Measurements from ENCODE around the gene CRB2. TPM values are rescaled to one million over a fixed set of nuclear protein-coding genes. Genes with fewer than 3 reads are reported as not detected.

The CRB2 gene
- total RNA-seq, 1 experiment from 2014 or later = 0.07 TPM

DNA sequence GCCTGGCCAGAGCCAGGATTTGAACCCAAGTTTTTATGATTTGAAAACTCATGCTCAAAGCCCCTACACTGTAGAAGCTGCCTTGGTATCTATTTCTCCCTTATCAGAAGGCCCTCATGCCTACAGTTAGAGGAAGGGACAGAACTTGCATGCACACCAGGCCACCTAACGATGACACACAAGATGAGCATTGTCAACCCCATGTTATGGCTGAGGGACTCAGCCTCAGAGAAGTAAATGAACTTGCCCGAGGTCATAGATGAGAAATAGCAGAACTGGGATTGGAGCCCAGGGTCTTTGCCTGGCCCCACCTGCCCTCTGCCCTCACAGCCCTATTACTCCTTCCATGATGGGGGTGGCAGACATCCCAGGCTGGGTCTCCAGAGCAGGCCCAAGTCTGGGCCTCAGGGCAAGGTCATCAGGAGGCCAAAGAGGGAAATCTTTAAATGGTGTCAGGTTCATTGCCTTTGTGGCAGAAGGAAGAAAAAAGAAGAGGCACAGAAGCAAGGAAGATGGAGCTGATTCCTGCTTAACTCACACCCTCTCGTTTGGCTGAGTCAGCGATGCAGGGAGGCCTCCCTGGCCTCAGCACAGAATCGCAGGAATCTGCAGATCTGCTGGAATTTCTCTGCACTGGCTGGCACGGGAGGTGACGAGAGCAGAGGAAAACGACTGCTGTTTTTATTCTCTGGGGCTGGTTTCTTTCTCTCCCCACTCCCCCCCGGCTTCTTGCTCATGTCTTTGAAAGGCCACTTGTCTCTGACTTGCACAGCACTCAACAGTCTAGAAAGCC lies 20.6 kb upstream of the CRB2 start:
- Histone ChIP-seq H3K27me3 (ENCODE audit: insufficient read depth, low read length) (no peaks in the 10 kb centered on the region), H3K79me2 (ENCODE audit: insufficient read depth, low read length) (no peaks in the 10 kb centered on the region), H3K4me1 (ENCODE audit: control insufficient read depth in 1 of 2, insufficient read depth in 2 of 2, low read length in 2 of 2) (peaks cover 4% of the 10 kb centered on the region in 2 experiments; a peak in 3 of 4 replicates), H3K4me3 (replicated peaks in 1 of 2; ENCODE audit: low read depth in 1 of 2, low read length in 2 of 2) (no peak overlapping the region), H4K20me1 (ENCODE audit: insufficient read depth) (no peaks in the 10 kb centered on the region), H3K9ac (ENCODE audit: low read length) (no peak overlapping the region), H3K9me2 (ENCODE audit: insufficient read depth) (no peaks in the 10 kb centered on the region), H3K27ac (ENCODE audit: low read depth, low read length) (no peak overlapping the region), H3K4me2 (ENCODE audit: low read length) (no peak overlapping the region), H3K9me3 (ENCODE audit: control insufficient read depth in 1 of 2, insufficient read depth in 1 of 2, low read depth in 1 of 2, low read length in 2 of 2) (no peaks in the 10 kb centered on the region), H2AFZ (ENCODE audit: low read depth, low read length, poor library complexity, severe bottlenecking) (no peak overlapping the region), H3K36me3 (ENCODE audit: control insufficient read depth in 1 of 2, insufficient read depth in 2 of 2, low read length in 2 of 2) (no peaks in the 10 kb centered on the region)
- TF ChIP-seq CEBPB (IDR thresholded peaks at IDR 0.05; ENCODE audit: low read depth) (no peak), SRF (IDR thresholded peaks at IDR 0.05; ENCODE audit: low read depth) (no peak), EZH2 (IDR thresholded peaks at IDR 0.05) (no peak), ZFX (IDR thresholded peaks at IDR 0.05) (no peak), POLR2AphosphoS5 (IDR thresholded peaks at IDR 0.05; ENCODE audit: low read depth, low read length) (no peak), ZNF274 (IDR thresholded peaks at IDR 0.05; ENCODE audit: low read depth, low read length) (no peak), CBX3 (IDR thresholded peaks at IDR 0.05; ENCODE audit: low read depth) (no peak), TCF7L2 (IDR thresholded peaks at IDR 0.05; ENCODE audit: borderline replicate concordance, extremely low read depth, insufficient read depth, insufficient read length) (no peak), SP1 (IDR thresholded peaks at IDR 0.05; ENCODE audit: low read depth) (no peak), EGR1 (IDR thresholded peaks at IDR 0.05; ENCODE audit: low read depth) (no peak), POLR2A (IDR thresholded peaks at IDR 0.05; ENCODE audit: borderline replicate concordance, extremely low read depth, insufficient read depth, insufficient read length) (no peak)
- TF ChIP-seq, protein P1, sequence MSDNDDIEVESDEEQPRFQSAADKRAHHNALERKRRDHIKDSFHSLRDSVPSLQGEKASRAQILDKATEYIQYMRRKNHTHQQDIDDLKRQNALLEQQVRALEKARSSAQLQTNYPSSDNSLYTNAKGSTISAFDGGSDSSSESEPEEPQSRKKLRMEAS (IDR thresholded peaks at IDR 0.05) = no peak
- TF ChIP-seq, protein P2, sequence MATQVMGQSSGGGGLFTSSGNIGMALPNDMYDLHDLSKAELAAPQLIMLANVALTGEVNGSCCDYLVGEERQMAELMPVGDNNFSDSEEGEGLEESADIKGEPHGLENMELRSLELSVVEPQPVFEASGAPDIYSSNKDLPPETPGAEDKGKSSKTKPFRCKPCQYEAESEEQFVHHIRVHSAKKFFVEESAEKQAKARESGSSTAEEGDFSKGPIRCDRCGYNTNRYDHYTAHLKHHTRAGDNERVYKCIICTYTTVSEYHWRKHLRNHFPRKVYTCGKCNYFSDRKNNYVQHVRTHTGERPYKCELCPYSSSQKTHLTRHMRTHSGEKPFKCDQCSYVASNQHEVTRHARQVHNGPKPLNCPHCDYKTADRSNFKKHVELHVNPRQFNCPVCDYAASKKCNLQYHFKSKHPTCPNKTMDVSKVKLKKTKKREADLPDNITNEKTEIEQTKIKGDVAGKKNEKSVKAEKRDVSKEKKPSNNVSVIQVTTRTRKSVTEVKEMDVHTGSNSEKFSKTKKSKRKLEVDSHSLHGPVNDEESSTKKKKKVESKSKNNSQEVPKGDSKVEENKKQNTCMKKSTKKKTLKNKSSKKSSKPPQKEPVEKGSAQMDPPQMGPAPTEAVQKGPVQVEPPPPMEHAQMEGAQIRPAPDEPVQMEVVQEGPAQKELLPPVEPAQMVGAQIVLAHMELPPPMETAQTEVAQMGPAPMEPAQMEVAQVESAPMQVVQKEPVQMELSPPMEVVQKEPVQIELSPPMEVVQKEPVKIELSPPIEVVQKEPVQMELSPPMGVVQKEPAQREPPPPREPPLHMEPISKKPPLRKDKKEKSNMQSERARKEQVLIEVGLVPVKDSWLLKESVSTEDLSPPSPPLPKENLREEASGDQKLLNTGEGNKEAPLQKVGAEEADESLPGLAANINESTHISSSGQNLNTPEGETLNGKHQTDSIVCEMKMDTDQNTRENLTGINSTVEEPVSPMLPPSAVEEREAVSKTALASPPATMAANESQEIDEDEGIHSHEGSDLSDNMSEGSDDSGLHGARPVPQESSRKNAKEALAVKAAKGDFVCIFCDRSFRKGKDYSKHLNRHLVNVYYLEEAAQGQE (IDR thresholded peaks at IDR 0.05; ENCODE audit: low read depth) = no peak
- TF ChIP-seq, protein P3, sequence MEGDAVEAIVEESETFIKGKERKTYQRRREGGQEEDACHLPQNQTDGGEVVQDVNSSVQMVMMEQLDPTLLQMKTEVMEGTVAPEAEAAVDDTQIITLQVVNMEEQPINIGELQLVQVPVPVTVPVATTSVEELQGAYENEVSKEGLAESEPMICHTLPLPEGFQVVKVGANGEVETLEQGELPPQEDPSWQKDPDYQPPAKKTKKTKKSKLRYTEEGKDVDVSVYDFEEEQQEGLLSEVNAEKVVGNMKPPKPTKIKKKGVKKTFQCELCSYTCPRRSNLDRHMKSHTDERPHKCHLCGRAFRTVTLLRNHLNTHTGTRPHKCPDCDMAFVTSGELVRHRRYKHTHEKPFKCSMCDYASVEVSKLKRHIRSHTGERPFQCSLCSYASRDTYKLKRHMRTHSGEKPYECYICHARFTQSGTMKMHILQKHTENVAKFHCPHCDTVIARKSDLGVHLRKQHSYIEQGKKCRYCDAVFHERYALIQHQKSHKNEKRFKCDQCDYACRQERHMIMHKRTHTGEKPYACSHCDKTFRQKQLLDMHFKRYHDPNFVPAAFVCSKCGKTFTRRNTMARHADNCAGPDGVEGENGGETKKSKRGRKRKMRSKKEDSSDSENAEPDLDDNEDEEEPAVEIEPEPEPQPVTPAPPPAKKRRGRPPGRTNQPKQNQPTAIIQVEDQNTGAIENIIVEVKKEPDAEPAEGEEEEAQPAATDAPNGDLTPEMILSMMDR (IDR thresholded peaks at IDR 0.05 in 2 of 3, conservative IDR thresholded peaks at IDR 0.05 in 1 of 3; ENCODE audit: borderline replicate concordance in 1 of 3, insufficient read depth in 1 of 3, low read depth in 2 of 3, low read length in 2 of 3) = no peak
- TF ChIP-seq, protein P4, sequence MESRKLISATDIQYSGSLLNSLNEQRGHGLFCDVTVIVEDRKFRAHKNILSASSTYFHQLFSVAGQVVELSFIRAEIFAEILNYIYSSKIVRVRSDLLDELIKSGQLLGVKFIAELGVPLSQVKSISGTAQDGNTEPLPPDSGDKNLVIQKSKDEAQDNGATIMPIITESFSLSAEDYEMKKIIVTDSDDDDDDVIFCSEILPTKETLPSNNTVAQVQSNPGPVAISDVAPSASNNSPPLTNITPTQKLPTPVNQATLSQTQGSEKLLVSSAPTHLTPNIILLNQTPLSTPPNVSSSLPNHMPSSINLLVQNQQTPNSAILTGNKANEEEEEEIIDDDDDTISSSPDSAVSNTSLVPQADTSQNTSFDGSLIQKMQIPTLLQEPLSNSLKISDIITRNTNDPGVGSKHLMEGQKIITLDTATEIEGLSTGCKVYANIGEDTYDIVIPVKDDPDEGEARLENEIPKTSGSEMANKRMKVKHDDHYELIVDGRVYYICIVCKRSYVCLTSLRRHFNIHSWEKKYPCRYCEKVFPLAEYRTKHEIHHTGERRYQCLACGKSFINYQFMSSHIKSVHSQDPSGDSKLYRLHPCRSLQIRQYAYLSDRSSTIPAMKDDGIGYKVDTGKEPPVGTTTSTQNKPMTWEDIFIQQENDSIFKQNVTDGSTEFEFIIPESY (IDR thresholded peaks at IDR 0.05; ENCODE audit: extremely low read depth, insufficient replicate concordance, low read length) = no peak
- TF ChIP-seq, protein P5, sequence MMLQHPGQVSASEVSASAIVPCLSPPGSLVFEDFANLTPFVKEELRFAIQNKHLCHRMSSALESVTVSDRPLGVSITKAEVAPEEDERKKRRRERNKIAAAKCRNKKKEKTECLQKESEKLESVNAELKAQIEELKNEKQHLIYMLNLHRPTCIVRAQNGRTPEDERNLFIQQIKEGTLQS (IDR thresholded peaks at IDR 0.05) = no peak
- ChIA-PET RAD21 (ENCODE audit: low non-redundant PET in 1 of 2, low total read pairs in 2 of 2, uncharacterized antibody in 2 of 2, unreplicated experiment in 2 of 2) (no interaction called here), POLR2A (interaction anchor here (0.6 to 0.7 kb wide), 2 partner anchors 22 to 288 kb away, joined by 3 to 5 read pairs; no protein-coding TSS in a partner anchor), CTCF (no interaction called here)
- ATAC-seq (no peak), DNase-seq (ENCODE audit: low read depth, low spot score) (no peak)
- intact Hi-C loops (cut with micrococcal nuclease) = no loop called here
- no TSS peak for BruUV-seq (replicated peaks)
